Activated CD4-positive, alpha-beta memory T cell treated with anti-CD3 and anti-CD28 coated beads, Interleukin-2, amount 10 ng/mL, durations not matched to agents 7 days and 5 days (primary cell): ENCODE measurements around the gene CTNNA3. TPM values are rescaled to one million over a fixed set of nuclear protein-coding genes. Genes with fewer than 3 reads are reported as not detected.

Experiments used
- CTCF ChIA-PET: fragments of 350-600 bp; sonication (Branson Sonifier 250); formaldehyde crosslinking; loops from one replicate; lab custom pipeline; 2021; ENCODE audit warnings: antibody characterized with exemption, inconsistent platforms; lab: Charles Lee
- POLR2A ChIA-PET: fragments of 350-600 bp; sonication (Branson Sonifier 250); formaldehyde crosslinking; loops from one replicate; lab custom pipeline; 2021; ENCODE audit warnings: antibody characterized with exemption; lab: Charles Lee
- DNase-seq: peaks from one replicate; pipeline ENCODE4 v3.0.0-alpha.2; 2020
- H3K27ac Mint-ChIP-seq: one replicate; pipeline ENCODE4 v1.8.0; 2021; ENCODE audit warnings: mild to moderate bottlenecking, mixed read lengths
- H3K27me3 Mint-ChIP-seq: one replicate; pipeline ENCODE4 v1.8.0; 2021; ENCODE audit warnings: mixed read lengths
- H3K36me3 Mint-ChIP-seq: one replicate; pipeline ENCODE4 v1.8.0; 2021; ENCODE audit warnings: low read depth, mixed read lengths
- H3K4me1 Mint-ChIP-seq: one replicate; pipeline ENCODE4 v1.8.0; 2021; ENCODE audit warnings: mixed read lengths
- H3K4me3 Mint-ChIP-seq: one replicate; pipeline ENCODE4 v1.8.0; 2021; ENCODE audit warnings: mild to moderate bottlenecking, mixed read lengths
- H3K9me3 Mint-ChIP-seq: one replicate; pipeline ENCODE4 v1.8.0; 2021; ENCODE audit warnings: mixed read lengths
- total RNA-seq, 2 experiments: library from RNA; stranded (reverse); gene quantifications; one replicate each; pipeline ENCODE4 v1.2.3, GENCODE V29; 2021

CTNNA3 gene
- total RNA-seq, 2 experiments from 2014 or later, result 0.78 TPM; not detected in 1

DNA sequence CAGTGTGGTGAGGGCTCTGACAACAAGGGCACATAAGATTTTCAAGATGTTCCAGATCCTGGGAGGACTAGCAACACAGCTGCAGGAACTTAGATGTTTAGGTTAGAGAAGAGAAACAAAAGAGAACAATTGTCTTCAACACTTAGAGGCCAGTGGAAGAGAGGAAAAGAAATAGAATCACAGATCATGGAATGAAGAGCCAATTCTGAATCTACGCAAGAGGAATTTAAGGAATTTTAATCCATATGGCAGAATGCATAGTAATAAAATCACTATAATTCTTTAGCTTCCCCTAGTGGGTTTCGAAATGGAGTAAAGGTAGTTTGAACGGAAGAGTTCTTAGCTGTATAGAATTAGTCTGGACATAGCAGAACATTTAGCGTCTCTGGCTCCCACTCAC lies 884.8 kb downstream of the CTNNA3 start:
- POLR2A ChIA-PET, result no interaction called here
- Mint-ChIP-seq H3K9me3 (peaks cover 2% of the 10 kb centered on the region), H3K27me3 (no peaks in the 10 kb centered on the region), H3K36me3 (no peaks in the 10 kb centered on the region), H3K27ac (no peak overlapping the region), H3K4me3 (no peak overlapping the region), H3K4me1 (peaks cover 9% of the 10 kb centered on the region)
- CTCF ChIA-PET, result no interaction called here
- DNase-seq, result no peak

DNA sequence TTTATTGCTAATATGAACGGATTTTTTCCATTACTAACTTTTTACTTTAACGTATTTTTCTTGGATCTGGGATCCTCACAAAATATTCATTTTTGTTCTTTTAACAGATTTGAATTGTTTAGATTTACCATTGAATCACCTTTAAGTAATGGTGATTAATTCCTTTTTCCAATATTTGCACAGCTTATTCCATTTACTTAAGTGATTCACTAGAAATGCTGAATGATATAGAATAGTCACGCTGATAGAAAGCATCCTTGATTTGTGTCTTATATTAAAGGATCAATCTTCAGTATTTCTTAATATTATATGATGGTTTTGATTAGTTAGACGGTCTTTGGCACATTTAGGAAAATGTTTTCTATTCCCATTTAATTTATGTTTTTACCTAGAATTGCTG lies 886.6 kb downstream of the CTNNA3 start:
- POLR2A ChIA-PET, result no interaction called here
- no peak for DNase-seq
- H3K27me3 Mint-ChIP-seq, result no peaks in the 10 kb centered on the region
- no peak overlapping the region for H3K27ac Mint-ChIP-seq
- no peak overlapping the region for H3K4me3 Mint-ChIP-seq
- peaks cover 9% of the 10 kb centered on the region for H3K4me1 Mint-ChIP-seq
- no peaks in the 10 kb centered on the region for H3K36me3 Mint-ChIP-seq
- H3K9me3 Mint-ChIP-seq, result peaks cover 2% of the 10 kb centered on the region
- CTCF ChIA-PET, result no interaction called here

DNA sequence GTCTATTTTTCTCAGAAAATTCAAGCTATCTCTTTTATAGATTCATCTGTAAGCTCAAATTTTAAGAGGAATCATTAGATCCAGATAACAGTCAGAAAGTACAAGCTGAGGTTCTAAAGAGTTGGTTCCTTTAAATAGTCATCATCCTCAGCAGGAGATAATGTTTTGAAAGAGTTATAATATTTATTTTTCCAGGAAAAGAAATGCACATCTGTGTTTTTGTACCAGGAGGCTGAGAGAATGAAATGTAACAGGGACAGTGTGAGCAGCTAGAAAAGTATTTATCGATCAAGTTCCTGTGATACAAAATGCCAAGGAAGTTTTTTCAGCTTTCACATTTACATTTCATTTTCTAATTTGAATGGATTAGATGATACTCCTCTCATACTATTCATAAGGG lies 890.4 kb downstream of the CTNNA3 start:
- ChIA-PET POLR2A (no interaction called here), CTCF (no interaction called here)
- H3K4me1 Mint-ChIP-seq, result peaks cover 4% of the 10 kb centered on the region
- H3K9me3 Mint-ChIP-seq, result peaks cover 2% of the 10 kb centered on the region
- no peak for DNase-seq
- no peaks in the 10 kb centered on the region for H3K36me3 Mint-ChIP-seq
- no peaks in the 10 kb centered on the region for H3K27me3 Mint-ChIP-seq
- no peak overlapping the region for H3K4me3 Mint-ChIP-seq
- no peak overlapping the region for H3K27ac Mint-ChIP-seq

DNA sequence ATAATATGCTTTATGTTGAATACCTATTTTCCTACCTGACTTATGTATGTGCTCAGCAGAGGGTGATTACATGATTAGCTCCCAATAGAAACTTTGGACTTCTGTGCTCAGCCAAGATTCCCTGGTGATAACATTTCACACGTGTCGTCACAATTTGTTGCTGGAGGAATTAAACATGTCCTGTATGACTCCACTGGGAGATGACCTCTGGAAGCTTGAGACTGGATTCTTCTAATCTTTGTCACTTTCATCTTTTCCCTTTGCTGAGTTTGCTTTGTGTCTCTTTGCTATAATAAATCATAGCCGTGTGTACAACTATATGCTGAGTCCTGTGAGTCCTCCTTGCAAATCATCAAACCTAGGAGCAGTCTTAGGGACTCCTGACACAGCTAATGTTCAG lies 891.0 kb downstream of the CTNNA3 start:
- ChIA-PET POLR2A (no interaction called here), CTCF (no interaction called here)
- H3K27me3 Mint-ChIP-seq, result no peaks in the 10 kb centered on the region
- no peak overlapping the region for H3K4me3 Mint-ChIP-seq
- H3K36me3 Mint-ChIP-seq, result no peaks in the 10 kb centered on the region
- H3K4me1 Mint-ChIP-seq, result no peaks in the 10 kb centered on the region
- no peak for DNase-seq
- H3K9me3 Mint-ChIP-seq, result peaks cover 2% of the 10 kb centered on the region
- no peak overlapping the region for H3K27ac Mint-ChIP-seq

DNA sequence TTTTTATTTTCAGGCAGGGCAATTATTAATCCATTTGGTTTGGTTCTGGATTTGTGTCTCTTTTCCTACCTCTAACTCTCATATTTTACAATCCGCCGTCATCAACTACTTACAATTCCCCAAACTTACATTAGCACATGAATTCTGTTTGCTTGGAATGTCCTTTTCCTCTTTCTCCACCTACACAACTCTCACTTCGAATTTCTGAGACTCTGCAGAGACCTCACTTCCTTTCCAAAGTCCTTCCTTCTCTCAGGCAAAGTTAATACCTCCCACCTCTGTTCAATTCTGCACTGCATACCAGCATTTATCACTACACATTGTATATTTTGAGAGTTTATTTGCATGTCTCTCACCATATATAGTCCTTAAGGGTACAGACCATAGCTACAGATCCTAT lies 892.8 kb downstream of the CTNNA3 start:
- CTCF ChIA-PET, result no interaction called here
- no peak for DNase-seq
- H3K27ac Mint-ChIP-seq, result no peak overlapping the region
- no peaks in the 10 kb centered on the region for H3K36me3 Mint-ChIP-seq
- H3K4me3 Mint-ChIP-seq, result no peak overlapping the region
- peaks cover 3% of the 10 kb centered on the region for H3K4me1 Mint-ChIP-seq
- no peaks in the 10 kb centered on the region for H3K9me3 Mint-ChIP-seq
- POLR2A ChIA-PET, result no interaction called here
- no peaks in the 10 kb centered on the region for H3K27me3 Mint-ChIP-seq

DNA sequence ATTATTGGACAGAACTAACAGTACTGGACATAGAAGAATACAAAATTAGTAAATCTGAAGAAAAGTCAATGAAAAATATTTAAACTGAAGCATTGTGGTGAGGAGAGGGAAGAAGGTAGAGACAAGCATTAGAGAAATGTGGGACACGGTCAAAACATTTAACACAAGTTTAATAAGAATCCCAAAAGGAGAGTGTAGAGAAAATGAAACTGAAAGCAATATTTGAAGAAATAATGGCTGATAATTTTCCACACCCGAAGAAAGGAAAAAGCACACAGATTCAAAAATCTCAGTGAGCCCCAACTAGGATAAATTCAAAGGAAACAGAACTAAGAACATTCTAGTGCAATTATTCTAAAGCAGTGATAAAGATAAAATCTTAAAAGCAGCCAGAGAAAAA lies 896.5 kb downstream of the CTNNA3 start:
- Mint-ChIP-seq H3K4me1 (peaks cover 3% of the 10 kb centered on the region), H3K9me3 (no peaks in the 10 kb centered on the region), H3K4me3 (no peak overlapping the region), H3K27ac (no peak overlapping the region), H3K27me3 (no peaks in the 10 kb centered on the region), H3K36me3 (no peaks in the 10 kb centered on the region)
- DNase-seq, result no peak
- ChIA-PET POLR2A (no interaction called here), CTCF (no interaction called here)

DNA sequence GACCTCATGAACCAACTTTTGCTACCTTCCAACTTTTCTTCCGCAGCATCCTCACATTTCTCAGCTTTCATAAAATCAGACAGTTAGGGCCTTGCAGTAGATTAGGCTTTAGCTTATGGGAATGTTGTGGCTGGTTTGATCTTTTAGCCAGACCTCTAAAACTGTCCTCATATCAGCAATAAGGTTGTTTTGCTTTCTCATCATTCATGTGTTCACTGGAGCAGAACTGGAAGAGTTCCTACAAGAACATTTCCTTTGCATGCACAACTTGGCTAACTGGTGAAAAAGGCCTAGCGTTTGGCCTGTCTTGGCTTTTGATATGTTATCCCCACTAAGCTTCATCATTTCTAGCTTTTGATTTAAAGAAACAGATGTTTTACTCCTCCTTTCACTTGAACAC lies 900.1 kb downstream of the CTNNA3 start:
- Mint-ChIP-seq H3K4me3 (no peak overlapping the region), H3K27ac (no peak overlapping the region), H3K4me1 (peaks cover 3% of the 10 kb centered on the region), H3K27me3 (no peaks in the 10 kb centered on the region), H3K36me3 (no peaks in the 10 kb centered on the region), H3K9me3 (no peaks in the 10 kb centered on the region)
- ChIA-PET POLR2A (no interaction called here), CTCF (no interaction called here)
- DNase-seq, result no peak

GRCh38 chr10:66792441-66792840 lies 903.6 kb downstream of the CTNNA3 start:
- no peaks in the 10 kb centered on the region for H3K36me3 Mint-ChIP-seq
- H3K27ac Mint-ChIP-seq, result no peak overlapping the region
- CTCF ChIA-PET, result no interaction called here
- H3K27me3 Mint-ChIP-seq, result no peaks in the 10 kb centered on the region
- H3K4me1 Mint-ChIP-seq, result no peaks in the 10 kb centered on the region
- no peak for DNase-seq
- no peaks in the 10 kb centered on the region for H3K9me3 Mint-ChIP-seq
- H3K4me3 Mint-ChIP-seq, result no peak overlapping the region
- POLR2A ChIA-PET, result no interaction called here

GRCh38 chr10:66788178-66788987 lies 907.6 kb downstream of the CTNNA3 start:
- DNase-seq, result no peak
- H3K4me3 Mint-ChIP-seq, result no peak overlapping the region
- no peaks in the 10 kb centered on the region for H3K36me3 Mint-ChIP-seq
- ChIA-PET CTCF (no interaction called here), POLR2A (no interaction called here)
- no peaks in the 10 kb centered on the region for H3K9me3 Mint-ChIP-seq
- no peaks in the 10 kb centered on the region for H3K27me3 Mint-ChIP-seq
- H3K4me1 Mint-ChIP-seq, result no peaks in the 10 kb centered on the region
- H3K27ac Mint-ChIP-seq, result no peak overlapping the region

GRCh38 chr10:66786709-66787108 lies 909.3 kb downstream of the CTNNA3 start:
- Mint-ChIP-seq H3K36me3 (no peaks in the 10 kb centered on the region), H3K27ac (no peak overlapping the region), H3K4me1 (no peaks in the 10 kb centered on the region), H3K9me3 (no peaks in the 10 kb centered on the region), H3K27me3 (no peaks in the 10 kb centered on the region), H3K4me3 (no peak overlapping the region)
- ChIA-PET CTCF (no interaction called here), POLR2A (no interaction called here)
- DNase-seq, result no peak

- no peak for DNase-seq
- Mint-ChIP-seq H3K27ac (no peak overlapping the region), H3K36me3 (no peaks in the 10 kb centered on the region), H3K4me1 (no peaks in the 10 kb centered on the region), H3K9me3 (no peaks in the 10 kb centered on the region), H3K4me3 (no peak overlapping the region), H3K27me3 (no peaks in the 10 kb centered on the region)
- ChIA-PET CTCF (no interaction called here), POLR2A (no interaction called here)
Observed at GRCh38 chr10:66784770-66785169, 911.2 kb downstream of the CTNNA3 start.

GRCh38 chr10:66783316-66783715 lies 912.7 kb downstream of the CTNNA3 start:
- Mint-ChIP-seq H3K36me3 (no peaks in the 10 kb centered on the region), H3K4me1 (no peaks in the 10 kb centered on the region), H3K9me3 (no peaks in the 10 kb centered on the region), H3K4me3 (no peak overlapping the region), H3K27me3 (no peaks in the 10 kb centered on the region), H3K27ac (no peak overlapping the region)
- POLR2A ChIA-PET, result no interaction called here
- DNase-seq, result no peak
- CTCF ChIA-PET, result no interaction called here

- POLR2A ChIA-PET, result no interaction called here
- Mint-ChIP-seq H3K27ac (no peak overlapping the region), H3K4me1 (no peaks in the 10 kb centered on the region), H3K9me3 (no peaks in the 10 kb centered on the region), H3K27me3 (no peaks in the 10 kb centered on the region), H3K36me3 (no peaks in the 10 kb centered on the region), H3K4me3 (no peak overlapping the region)
- DNase-seq, result no peak
- CTCF ChIA-PET, result no interaction called here
Observed at GRCh38 chr10:66782776-66783175, 913.2 kb downstream of the CTNNA3 start.

- no peaks in the 10 kb centered on the region for H3K36me3 Mint-ChIP-seq
- H3K9me3 Mint-ChIP-seq, result no peaks in the 10 kb centered on the region
- DNase-seq, result no peak
- ChIA-PET CTCF (no interaction called here), POLR2A (no interaction called here)
- no peak overlapping the region for H3K4me3 Mint-ChIP-seq
- no peaks in the 10 kb centered on the region for H3K27me3 Mint-ChIP-seq
- no peaks in the 10 kb centered on the region for H3K4me1 Mint-ChIP-seq
- no peak overlapping the region for H3K27ac Mint-ChIP-seq
Observed at GRCh38 chr10:66782144-66782543, 913.9 kb downstream of the CTNNA3 start.
